Uterus (tissue), 2 donors: ENCODE data around the gene IRAK1BP1.

Source experiments
- POLR2A ChIP-seq, 2 donors: fragments of 450-650 bp; IDR thresholded peaks; one replicate each; pipeline ENCODE4 v1.6.1; 2016; ENCODE audit warnings: antibody characterized with exemption in 2 of 2, mild to moderate bottlenecking in 1 of 2, moderate library complexity in 1 of 2
- TF ChIP-seq, protein P1 (sequence below), 4 experiments: fragments of 200-600 bp in 2 of 4; fragments of 450-650 bp in 2 of 4; sonication (generic) in 2 of 4; IDR thresholded peaks; one replicate each; pipeline ENCODE4 v1.5.1; 2016 to 2019; ENCODE audit warnings: antibody characterized with exemption in 4 of 4, mild to moderate bottlenecking in 2 of 4, moderate library complexity in 1 of 4

DNA sequence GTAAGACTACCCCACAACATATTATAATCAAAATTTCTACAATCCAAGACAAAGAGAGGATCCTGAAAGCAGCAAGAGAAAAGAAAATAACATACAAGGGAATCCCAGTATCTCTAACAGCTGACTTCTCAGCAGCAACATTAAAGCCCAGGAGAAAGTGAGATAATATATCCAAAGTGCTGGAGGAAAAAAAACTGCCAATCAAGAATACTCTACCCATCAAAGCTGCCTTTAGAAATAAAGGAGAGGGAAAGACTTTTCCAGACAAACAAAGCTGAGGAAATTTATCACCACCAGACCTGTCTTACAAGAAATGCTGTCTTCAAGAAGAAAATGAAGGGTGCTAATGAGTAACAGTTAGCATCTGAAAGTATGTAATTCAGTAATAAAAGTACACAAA, 43.3 kb upstream of the IRAK1BP1 start:
- TF ChIP-seq POLR2A (IDR thresholded peaks at IDR 0.05) = no peak
- TF ChIP-seq, protein P1, sequence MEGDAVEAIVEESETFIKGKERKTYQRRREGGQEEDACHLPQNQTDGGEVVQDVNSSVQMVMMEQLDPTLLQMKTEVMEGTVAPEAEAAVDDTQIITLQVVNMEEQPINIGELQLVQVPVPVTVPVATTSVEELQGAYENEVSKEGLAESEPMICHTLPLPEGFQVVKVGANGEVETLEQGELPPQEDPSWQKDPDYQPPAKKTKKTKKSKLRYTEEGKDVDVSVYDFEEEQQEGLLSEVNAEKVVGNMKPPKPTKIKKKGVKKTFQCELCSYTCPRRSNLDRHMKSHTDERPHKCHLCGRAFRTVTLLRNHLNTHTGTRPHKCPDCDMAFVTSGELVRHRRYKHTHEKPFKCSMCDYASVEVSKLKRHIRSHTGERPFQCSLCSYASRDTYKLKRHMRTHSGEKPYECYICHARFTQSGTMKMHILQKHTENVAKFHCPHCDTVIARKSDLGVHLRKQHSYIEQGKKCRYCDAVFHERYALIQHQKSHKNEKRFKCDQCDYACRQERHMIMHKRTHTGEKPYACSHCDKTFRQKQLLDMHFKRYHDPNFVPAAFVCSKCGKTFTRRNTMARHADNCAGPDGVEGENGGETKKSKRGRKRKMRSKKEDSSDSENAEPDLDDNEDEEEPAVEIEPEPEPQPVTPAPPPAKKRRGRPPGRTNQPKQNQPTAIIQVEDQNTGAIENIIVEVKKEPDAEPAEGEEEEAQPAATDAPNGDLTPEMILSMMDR (IDR thresholded peaks at IDR 0.05) = no peak
